Retinal pigment epithelial cell (primary cell): ENCODE results near the gene NUP214.
"Not testable (repeated sequence)": the region's sequence is repeated elsewhere in the genome, so short reads cannot be mapped to it uniquely, and the experiment has no call there.

Experiments used
- DNase-seq: peaks from one replicate; pipeline ENCODE4 v3.0.0-alpha.2; 2010; ENCODE audit warnings: low read depth
- H3K4me3 ChIP-seq: 2 replicates; pipeline ENCODE4 v1.5.1; 2011; ENCODE audit warnings: mild to moderate bottlenecking, low read length, control low read depth, moderate library complexity
- TF ChIP-seq, protein P1 (sequence below): conservative IDR thresholded peaks from 2 replicates; pipeline ENCODE4 v1.5.1; 2011; ENCODE audit warnings: low read depth, low read length, control low read depth, inconsistent platforms

Gene NUP214

DNA sequence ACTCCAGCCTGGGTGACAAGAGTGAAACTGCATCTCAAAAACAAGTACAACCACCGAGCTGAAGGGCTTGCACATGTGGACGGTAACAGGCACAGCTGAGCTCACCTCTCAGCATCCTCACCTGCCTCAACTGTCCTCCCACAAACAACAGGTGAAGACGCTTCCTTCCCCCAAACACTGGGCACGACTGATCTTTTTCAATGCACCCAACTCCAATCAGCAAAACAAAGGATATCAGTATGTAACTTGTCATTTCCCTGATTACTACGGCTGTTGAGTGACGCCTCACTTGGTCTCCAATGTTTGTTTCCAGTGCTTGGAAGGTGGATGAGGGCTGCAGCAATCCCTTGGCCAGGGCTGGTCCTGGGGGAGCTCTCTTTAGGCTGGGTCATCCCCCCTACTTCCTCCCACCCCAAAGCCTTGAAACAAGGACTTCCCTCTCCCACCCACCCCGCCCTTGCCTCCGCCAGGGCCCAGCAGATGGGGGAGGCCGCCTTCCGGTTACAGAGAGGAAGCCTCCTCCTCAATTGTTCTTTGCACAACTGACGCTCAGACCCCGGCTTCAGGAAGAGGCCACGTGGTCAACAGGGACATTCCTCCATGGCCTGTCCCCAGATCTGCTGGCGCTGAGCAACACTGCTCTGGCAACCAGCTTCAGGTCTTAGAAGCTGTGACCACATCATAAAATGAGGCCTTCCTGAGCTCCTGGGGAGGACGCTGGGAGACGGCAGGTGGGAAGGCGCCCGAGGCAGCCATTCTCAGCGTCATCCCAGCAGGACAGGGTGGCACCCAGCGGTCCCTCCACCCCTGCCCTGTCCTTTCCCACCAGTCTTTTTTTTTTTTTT lies 145.0 kb downstream of the NUP214 start:
- TF ChIP-seq, protein P1, sequence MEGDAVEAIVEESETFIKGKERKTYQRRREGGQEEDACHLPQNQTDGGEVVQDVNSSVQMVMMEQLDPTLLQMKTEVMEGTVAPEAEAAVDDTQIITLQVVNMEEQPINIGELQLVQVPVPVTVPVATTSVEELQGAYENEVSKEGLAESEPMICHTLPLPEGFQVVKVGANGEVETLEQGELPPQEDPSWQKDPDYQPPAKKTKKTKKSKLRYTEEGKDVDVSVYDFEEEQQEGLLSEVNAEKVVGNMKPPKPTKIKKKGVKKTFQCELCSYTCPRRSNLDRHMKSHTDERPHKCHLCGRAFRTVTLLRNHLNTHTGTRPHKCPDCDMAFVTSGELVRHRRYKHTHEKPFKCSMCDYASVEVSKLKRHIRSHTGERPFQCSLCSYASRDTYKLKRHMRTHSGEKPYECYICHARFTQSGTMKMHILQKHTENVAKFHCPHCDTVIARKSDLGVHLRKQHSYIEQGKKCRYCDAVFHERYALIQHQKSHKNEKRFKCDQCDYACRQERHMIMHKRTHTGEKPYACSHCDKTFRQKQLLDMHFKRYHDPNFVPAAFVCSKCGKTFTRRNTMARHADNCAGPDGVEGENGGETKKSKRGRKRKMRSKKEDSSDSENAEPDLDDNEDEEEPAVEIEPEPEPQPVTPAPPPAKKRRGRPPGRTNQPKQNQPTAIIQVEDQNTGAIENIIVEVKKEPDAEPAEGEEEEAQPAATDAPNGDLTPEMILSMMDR: no peak
- H3K4me3 ChIP-seq: no peak overlapping the region
- DNase-seq: no peak

DNA sequence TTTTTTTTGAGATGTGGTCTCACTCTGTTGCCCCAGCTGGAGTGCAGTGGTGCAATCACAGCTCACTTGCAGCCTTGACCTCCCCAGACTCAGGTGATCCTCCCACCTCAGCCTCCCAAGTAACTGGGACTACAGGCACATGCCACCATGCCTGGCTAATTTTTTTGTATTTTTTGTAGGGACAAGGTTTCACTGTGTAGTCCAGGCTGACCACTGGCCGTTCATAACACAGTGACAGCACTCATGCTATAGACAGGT lies 145.6 kb downstream of the NUP214 start:
- H3K4me3 ChIP-seq, DNase-seq: not testable (repeated sequence)

DNA sequence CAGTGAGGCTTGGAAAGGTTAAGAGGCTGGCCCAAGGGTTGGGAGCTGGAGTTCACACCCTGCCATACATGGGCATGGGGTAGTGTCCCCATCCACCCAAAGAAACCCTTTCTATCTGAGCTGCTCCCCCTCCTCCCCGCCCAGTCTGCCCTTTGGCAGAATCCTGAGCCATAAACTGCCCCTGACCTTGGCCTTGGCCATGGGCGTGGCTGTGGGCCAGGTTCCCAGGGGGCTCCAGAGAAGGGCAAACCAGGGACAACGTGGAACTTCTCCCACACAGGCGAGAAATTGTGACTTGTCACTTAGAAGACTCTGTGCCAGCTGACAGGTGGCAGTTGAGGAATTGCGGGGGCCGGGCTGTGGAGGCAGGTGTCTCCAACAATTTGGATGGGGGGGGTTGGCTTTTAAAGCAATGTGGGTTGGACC lies 146.1 kb downstream of the NUP214 start:
- DNase-seq: no peak
- no peak overlapping the region for H3K4me3 ChIP-seq
- TF ChIP-seq, protein P1: no peak

DNA sequence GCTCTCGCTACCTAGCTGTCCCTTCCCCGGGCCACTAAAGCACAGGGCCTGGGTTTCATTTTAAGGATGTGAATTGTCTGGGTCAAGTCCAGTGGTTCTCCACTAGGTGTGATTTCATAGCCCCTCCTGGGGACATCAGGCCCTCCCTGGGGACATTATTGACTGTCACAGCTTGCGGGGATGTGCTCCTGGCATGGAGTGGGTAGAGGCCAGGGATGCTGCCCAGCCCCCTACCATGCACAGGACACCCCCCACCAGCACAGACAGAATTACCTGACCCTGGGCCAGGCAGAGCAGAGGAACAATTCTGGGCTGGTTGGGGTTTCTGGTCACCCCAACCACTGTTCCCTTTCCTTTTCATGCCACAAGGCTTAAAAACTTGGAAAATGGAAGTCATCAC lies 146.8 kb downstream of the NUP214 start:
- TF ChIP-seq, protein P1: no peak
- no peak overlapping the region for H3K4me3 ChIP-seq
- no peak for DNase-seq

DNA sequence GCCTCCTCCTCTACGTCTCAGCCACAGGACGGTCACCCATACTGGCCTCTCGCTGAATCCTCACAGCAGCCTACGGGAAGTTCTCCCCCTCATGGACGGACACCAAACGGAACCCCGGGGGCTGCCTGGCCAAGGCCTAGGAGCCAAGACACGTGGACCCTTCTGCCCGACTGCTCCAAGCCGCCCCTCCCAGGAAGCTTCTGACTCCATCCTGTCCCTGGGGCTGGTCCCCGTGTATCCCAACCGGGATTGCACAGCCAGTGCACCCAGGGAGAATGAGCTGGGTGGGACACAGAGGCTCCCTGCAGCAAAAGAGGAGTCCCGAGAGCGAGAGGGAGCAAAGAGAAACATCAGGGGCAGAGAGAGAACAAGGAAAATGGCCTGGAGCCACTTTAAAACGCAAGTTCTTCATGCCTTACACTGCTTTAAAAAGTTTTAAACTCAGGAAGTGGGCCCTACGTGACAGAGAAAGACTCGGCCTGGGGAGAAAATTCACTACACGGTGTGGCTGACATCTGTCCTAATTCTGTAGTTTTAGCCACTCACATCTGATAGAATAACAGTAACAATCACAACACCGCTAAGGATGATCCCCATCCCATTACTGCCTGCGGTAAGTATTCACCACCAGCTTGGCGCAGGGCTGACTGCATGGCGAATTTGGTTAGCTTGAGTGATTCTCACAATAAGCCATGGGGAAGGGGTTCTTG lies 147.9 kb downstream of the NUP214 start:
- no peak overlapping the region for H3K4me3 ChIP-seq
- TF ChIP-seq, protein P1: no peak
- no peak for DNase-seq

DNA sequence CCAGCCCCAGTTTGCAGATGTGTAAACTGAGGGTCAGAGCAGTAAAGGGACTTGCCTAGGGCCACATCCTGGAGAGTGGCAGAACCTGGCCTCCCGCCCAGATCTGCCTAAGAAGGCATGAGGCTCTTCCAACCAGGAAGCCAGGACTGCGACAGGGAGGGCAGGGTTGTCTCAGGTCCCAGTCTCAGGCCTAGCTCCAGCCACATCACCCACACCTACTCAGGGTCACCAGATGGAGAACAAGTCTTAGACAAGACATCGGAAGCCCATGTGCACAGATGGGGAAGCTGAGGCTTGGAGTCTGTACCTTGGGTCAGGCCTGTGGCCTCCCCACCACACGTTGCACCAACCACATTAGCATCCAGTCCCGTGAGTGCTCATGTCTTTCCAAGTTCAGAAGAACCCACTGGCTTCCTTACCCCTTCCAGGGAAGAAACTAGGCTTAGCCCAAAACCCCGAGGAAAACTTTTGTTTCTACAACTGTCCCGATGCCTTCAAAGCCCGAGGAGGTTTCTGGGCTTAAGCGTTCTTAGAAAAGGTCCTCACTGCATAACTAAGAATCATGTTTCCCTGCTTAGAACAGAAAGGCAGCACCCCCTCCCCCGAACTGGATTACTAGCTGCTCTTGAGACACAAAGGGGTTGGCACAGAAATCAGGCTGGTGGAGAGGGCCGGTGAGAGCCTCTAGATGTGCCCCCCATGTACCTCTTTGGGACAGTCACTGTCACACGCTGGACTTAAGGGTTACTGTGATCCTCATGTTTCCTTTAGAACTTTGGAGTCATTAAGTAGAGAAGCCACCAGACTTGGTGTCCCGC lies 148.7 kb downstream of the NUP214 start:
- TF ChIP-seq, protein P1: no peak
- no peak overlapping the region for H3K4me3 ChIP-seq
- DNase-seq: no peak

DNA sequence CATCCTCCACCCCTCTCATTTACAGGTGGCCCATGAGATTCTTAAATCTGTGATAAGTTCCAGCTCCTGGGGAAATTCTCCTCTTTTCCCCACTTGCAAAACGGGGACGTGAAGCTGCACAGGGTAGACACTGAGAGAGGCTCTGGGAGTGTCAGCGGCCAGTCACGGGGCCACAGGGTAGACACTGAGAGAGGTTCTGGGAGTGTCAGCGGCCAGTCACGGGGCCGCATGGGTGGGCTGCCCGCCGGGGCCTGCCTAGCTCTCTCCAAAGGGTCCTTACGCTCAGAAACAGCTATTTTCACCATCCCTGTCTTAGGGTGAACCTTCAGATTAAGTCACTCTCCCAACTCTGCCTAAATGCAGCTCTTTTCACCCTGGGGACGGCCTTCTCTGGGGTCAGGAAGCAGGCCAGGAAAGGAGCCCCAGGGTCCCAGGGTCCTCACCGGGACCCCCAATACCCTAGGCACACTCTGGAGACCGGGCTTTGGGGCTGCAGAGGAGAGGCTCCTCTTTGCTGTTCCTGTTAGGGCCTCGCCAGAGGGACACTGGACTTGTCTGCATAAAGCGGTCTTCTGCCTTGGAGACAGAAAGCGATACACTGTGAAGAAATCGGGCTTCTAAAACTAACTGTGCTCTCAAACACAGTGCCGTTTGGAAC lies 149.4 kb downstream of the NUP214 start:
- DNase-seq: no peak
- TF ChIP-seq, protein P1: no peak
- no peak overlapping the region for H3K4me3 ChIP-seq
